CD4-positive, alpha-beta T cell (primary cell): ENCODE measurements around the gene SP2. TPM values are rescaled to one million over a fixed set of nuclear protein-coding genes. Genes with fewer than 3 reads are reported as not detected.

Experiments
- ATAC-seq: fragments of 200-7000 bp; cut with Tn5 transposase; one replicate; pipeline ENCODE4 v1.10.0; 2022; ENCODE audit warnings: mild to moderate bottlenecking; ENCODE audit not compliant: poor library complexity
- CTCF ChIA-PET: fragments of 350-600 bp; sonication (Branson Sonifier 250); formaldehyde crosslinking; loops from one replicate; lab custom pipeline; 2021; ENCODE audit warnings: antibody characterized with exemption, inconsistent platforms; lab: Charles Lee
- POLR2A ChIA-PET: fragments of 350-600 bp; sonication (Branson Sonifier 250); formaldehyde crosslinking; loops from one replicate; lab custom pipeline; 2021; ENCODE audit warnings: antibody characterized with exemption, inconsistent platforms; lab: Charles Lee
- DNase-seq, 14 experiments: peaks; one replicate each; pipeline ENCODE4 v3.0.0-alpha.2; 2013 to 2020; ENCODE audit warnings: mixed read lengths in 2 of 14
- H3K27ac ChIP-seq, 2 donors: one replicate each; pipeline versions ENCODE4 v1.5.1 to v1.7.0; 2013; ENCODE audit warnings: low read length in 2 of 2, low read depth in 1 of 2, mild to moderate bottlenecking in 1 of 2
- H3K27me3 ChIP-seq, 2 experiments: 1 replicate in 1 of 2; 2 replicates in 1 of 2; pipeline versions ENCODE4 v1.6.1 to v1.7.0; 2013; ENCODE audit warnings: low read length in 2 of 2, control low read depth in 1 of 2, mild to moderate bottlenecking in 1 of 2, moderate library complexity in 1 of 2; ENCODE audit not compliant: insufficient read depth in 2 of 2, control insufficient read depth in 1 of 2
- H3K36me3 ChIP-seq: one replicate; pipeline ENCODE4 v1.6.1; 2013; ENCODE audit warnings: low read length, control low read depth; ENCODE audit not compliant: insufficient read depth
- H3K4me1 ChIP-seq: one replicate; pipeline ENCODE4 v1.6.1; 2013; ENCODE audit warnings: low read length, control low read depth; ENCODE audit not compliant: insufficient read depth
- H3K4me3 ChIP-seq: one replicate; pipeline ENCODE4 v1.5.1; 2013; ENCODE audit warnings: mild to moderate bottlenecking, low read length, moderate library complexity
- H3K9me3 ChIP-seq, 2 experiments: 1 replicate in 1 of 2; 2 replicates in 1 of 2; pipeline versions ENCODE4 v1.6.1 to v1.7.0; 2013; ENCODE audit warnings: low read length in 2 of 2, mild to moderate bottlenecking in 2 of 2, control low read depth in 1 of 2, moderate library complexity in 1 of 2; ENCODE audit not compliant: control insufficient read depth in 1 of 2, insufficient read depth in 1 of 2
- H3K27ac Mint-ChIP-seq: one replicate; pipeline ENCODE4 v1.8.0; 2020; ENCODE audit warnings: mixed read lengths
- H3K27me3 Mint-ChIP-seq: one replicate; pipeline ENCODE4 v1.8.0; 2021; ENCODE audit warnings: mixed read lengths
- H3K36me3 Mint-ChIP-seq: one replicate; pipeline ENCODE4 v1.8.0; 2021; ENCODE audit warnings: low read depth, mixed read lengths
- H3K4me1 Mint-ChIP-seq: one replicate; pipeline ENCODE4 v1.8.0; 2021; ENCODE audit warnings: low read depth, mixed read lengths
- H3K4me3 Mint-ChIP-seq: one replicate; pipeline ENCODE4 v1.8.0; 2020; ENCODE audit warnings: mild to moderate bottlenecking, mixed read lengths
- H3K9me3 Mint-ChIP-seq: one replicate; pipeline ENCODE4 v1.8.0; 2020; ENCODE audit warnings: mixed read lengths
- intact Hi-C, 2 experiments: fragments of 100-400 bp; cut with DNase I in 1 of 2; cut with micrococcal nuclease in 1 of 2; formaldehyde crosslinking; loops; one replicate each; pipeline versions ENCODE4 v1.15.1 to v1.9.0; 2023 to 2025; cut with DNase I, micrococcal nuclease
- total RNA-seq, 174 experiments: library from RNA in 2 of 174; stranded (reverse) in 2 of 174; gene quantifications; one replicate each; pipeline ENCODE4 v1.2.3 and lab custom pipeline; 2021 to 2026
- TF ChIP-seq, protein P1 (sequence below): fragments of 200-600 bp; IDR thresholded peaks from one replicate; pipeline ENCODE4 v1.8.0; 2022; ENCODE audit warnings: antibody characterized with exemption, mild to moderate bottlenecking

SP2 gene
- total RNA-seq, 2 experiments from 2014 or later: 19.9 to 21.5 TPM

DNA sequence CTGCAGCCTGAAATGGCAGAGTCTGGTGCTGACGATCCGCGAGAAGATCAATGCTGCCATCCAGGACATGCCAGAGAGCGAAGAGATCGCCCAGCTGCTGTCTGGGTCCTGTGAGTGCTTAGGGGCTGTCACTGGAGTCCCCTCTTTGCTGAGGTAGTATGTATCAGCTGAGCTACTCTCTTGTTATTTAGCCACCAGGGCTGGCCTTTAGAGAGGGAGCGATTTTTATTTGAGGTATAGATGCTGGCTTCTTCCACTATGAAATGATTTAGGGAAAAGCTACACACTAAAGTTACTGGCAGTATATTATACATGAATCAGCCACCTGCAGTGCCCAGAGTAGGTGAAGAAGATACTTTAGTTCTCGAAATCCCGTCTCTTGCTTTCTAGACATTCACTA is 77.5 kb downstream of the SP2 start:
- Mint-ChIP-seq H3K9me3 (no peaks in the 10 kb centered on the region), H3K36me3 (peaks cover 54% of the 10 kb centered on the region), H3K4me1 (peaks cover 26% of the 10 kb centered on the region), H3K4me3 (peak overlapping the region; percentile 40), H3K27me3 (no peaks in the 10 kb centered on the region), H3K27ac (no peak overlapping the region)
- peaks cover 43% of the 10 kb centered on the region for H3K36me3 ChIP-seq
- CTCF ChIA-PET: no interaction called here
- H3K4me3 ChIP-seq: no peak overlapping the region
- peaks cover 26% of the 10 kb centered on the region for H3K4me1 ChIP-seq
- intact Hi-C loops: loop anchor here in 1 of 2 experiments (2.0 to 5.0 kb wide), 2 partner anchors 75 to 321 kb away; partner anchors contain the start of gene NFE2L1
- no peak overlapping the region for H3K27ac ChIP-seq
- no peak for ATAC-seq
- POLR2A ChIA-PET: interaction anchor here (0.6 kb wide), 1 partner anchor 33 kb away, joined by 3 read pairs; no protein-coding TSS in a partner anchor
- TF ChIP-seq, protein P1, sequence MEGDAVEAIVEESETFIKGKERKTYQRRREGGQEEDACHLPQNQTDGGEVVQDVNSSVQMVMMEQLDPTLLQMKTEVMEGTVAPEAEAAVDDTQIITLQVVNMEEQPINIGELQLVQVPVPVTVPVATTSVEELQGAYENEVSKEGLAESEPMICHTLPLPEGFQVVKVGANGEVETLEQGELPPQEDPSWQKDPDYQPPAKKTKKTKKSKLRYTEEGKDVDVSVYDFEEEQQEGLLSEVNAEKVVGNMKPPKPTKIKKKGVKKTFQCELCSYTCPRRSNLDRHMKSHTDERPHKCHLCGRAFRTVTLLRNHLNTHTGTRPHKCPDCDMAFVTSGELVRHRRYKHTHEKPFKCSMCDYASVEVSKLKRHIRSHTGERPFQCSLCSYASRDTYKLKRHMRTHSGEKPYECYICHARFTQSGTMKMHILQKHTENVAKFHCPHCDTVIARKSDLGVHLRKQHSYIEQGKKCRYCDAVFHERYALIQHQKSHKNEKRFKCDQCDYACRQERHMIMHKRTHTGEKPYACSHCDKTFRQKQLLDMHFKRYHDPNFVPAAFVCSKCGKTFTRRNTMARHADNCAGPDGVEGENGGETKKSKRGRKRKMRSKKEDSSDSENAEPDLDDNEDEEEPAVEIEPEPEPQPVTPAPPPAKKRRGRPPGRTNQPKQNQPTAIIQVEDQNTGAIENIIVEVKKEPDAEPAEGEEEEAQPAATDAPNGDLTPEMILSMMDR: no peak
- no peaks in the 10 kb centered on the region for H3K9me3 ChIP-seq
- DNase-seq: no peak
- H3K27me3 ChIP-seq: no peaks in the 10 kb centered on the region

- TF ChIP-seq, protein P1: no peak
- no peak overlapping the region for H3K4me3 Mint-ChIP-seq
- H3K9me3 Mint-ChIP-seq: no peaks in the 10 kb centered on the region
- CTCF ChIA-PET: interaction anchor here (1.1 kb wide), 1 partner anchor 134 kb away, joined by 3 read pairs; the partner anchor contains the start of gene SCRN2
- Histone ChIP-seq H3K9me3 (no peaks in the 10 kb centered on the region), H3K36me3 (peaks cover 59% of the 10 kb centered on the region), H3K4me3 (no peak overlapping the region), H3K27me3 (no peaks in the 10 kb centered on the region), H3K27ac (no peak overlapping the region), H3K4me1 (peaks cover 18% of the 10 kb centered on the region)
- H3K4me1 Mint-ChIP-seq: peaks cover 19% of the 10 kb centered on the region
- intact Hi-C loops: no loop called here
- H3K27me3 Mint-ChIP-seq: no peaks in the 10 kb centered on the region
- DNase-seq: no peak
- POLR2A ChIA-PET: no interaction called here
- peaks cover 72% of the 10 kb centered on the region for H3K36me3 Mint-ChIP-seq
- ATAC-seq: no peak
- no peak overlapping the region for H3K27ac Mint-ChIP-seq
Observed at GRCh38 chr17:47975189-47975822, 79.3 kb downstream of the SP2 start.

- ChIA-PET CTCF (interaction anchor here (1.0 to 1.1 kb wide), 2 partner anchors 26 to 135 kb away, joined by 3 read pairs; partner anchors contain the start of gene SCRN2), POLR2A (no interaction called here)
- H3K27ac ChIP-seq: no peak overlapping the region
- ATAC-seq (no peak), DNase-seq (no peak)
- Mint-ChIP-seq H3K27me3 (no peaks in the 10 kb centered on the region), H3K4me1 (peaks cover 14% of the 10 kb centered on the region), H3K27ac (no peak overlapping the region), H3K9me3 (no peaks in the 10 kb centered on the region), H3K36me3 (peaks cover 76% of the 10 kb centered on the region), H3K4me3 (no peak overlapping the region)
- no peaks in the 10 kb centered on the region for H3K9me3 ChIP-seq
- H3K4me3 ChIP-seq: no peak overlapping the region
- no peaks in the 10 kb centered on the region for H3K27me3 ChIP-seq
- intact Hi-C loops: no loop called here
- peaks cover 63% of the 10 kb centered on the region for H3K36me3 ChIP-seq
- TF ChIP-seq, protein P1: no peak
- peaks cover 15% of the 10 kb centered on the region for H3K4me1 ChIP-seq
Observed at GRCh38 chr17:47975823-47976205, 79.8 kb downstream of the SP2 start.
